IMR-90 (cell line): ENCODE data around the gene TSPAN33. TPM values are rescaled to one million over a fixed set of nuclear protein-coding genes. Genes with fewer than 3 reads are reported as not detected.

Source experiments
- ATAC-seq: fragments of 200-7000 bp; cut with Tn5 transposase; 2 replicates; pipeline ENCODE4 v1.9.1; 2020; ENCODE audit warnings: low read depth, mild to moderate bottlenecking, moderate library complexity
- BruUV-seq: library from RNA; stranded (reverse); fragments of 400-500 nt; replicated peaks from 2 replicates; lab custom pipeline; 2021; lab: Mats Ljungman, UMichigan
- CTCF ChIA-PET: fragments of 300-600 bp; formaldehyde crosslinking; extraction: SDS; loops from one replicate; lab custom pipeline; 2021; ENCODE audit warnings: antibody characterized with exemption; lab: Yijun Ruan, JAX
- POLR2A ChIA-PET: fragments of 300-600 bp; sonication (Branson Sonifier 250); formaldehyde crosslinking; loops from one replicate; lab custom pipeline; 2022; ENCODE audit warnings: antibody characterized with exemption; ENCODE audit not compliant: unreplicated experiment; lab: Charles Lee
- DNase-seq: peaks from one replicate; pipeline ENCODE4 v3.0.0; 2013
- H2AFZ ChIP-seq: replicated peaks from 2 replicates; pipeline ENCODE3; 2013; ENCODE audit warnings: low read length, mild to moderate bottlenecking; ENCODE audit not compliant: poor library complexity
- H2AK5ac ChIP-seq: 2 replicates; pipeline ENCODE4 v1.6.1; 2013; ENCODE audit warnings: low read depth, low read length, inconsistent platforms
- H2AK9ac ChIP-seq: replicated peaks from 2 replicates; pipeline ENCODE3; 2013; ENCODE audit warnings: mild to moderate bottlenecking, low read depth, low read length, moderate library complexity; ENCODE audit not compliant: poor library complexity
- H2BK120ac ChIP-seq: 2 replicates; pipeline ENCODE4 v1.6.1; 2013; ENCODE audit warnings: low read depth, low read length, inconsistent platforms
- H2BK15ac ChIP-seq: 3 replicates; pipeline ENCODE4 v1.6.1; 2013; ENCODE audit warnings: low read depth, low read length, inconsistent platforms
- H2BK20ac ChIP-seq: 2 replicates; pipeline ENCODE4 v1.6.1; 2013; ENCODE audit warnings: low read depth, mild to moderate bottlenecking, inconsistent platforms, low read length, moderate library complexity
- H2BK5ac ChIP-seq: 2 replicates; pipeline ENCODE4 v1.6.1; 2013; ENCODE audit warnings: mild to moderate bottlenecking, low read depth, low read length, inconsistent platforms; ENCODE audit not compliant: poor library complexity, severe bottlenecking
- H3K14ac ChIP-seq: replicated peaks from 2 replicates; pipeline ENCODE4 v1.6.1; 2013; ENCODE audit warnings: low read depth, low read length, inconsistent platforms
- H3K18ac ChIP-seq: 2 replicates; pipeline ENCODE4 v1.6.1; 2013; ENCODE audit warnings: low read depth, low read length, control low read depth
- H3K23ac ChIP-seq: 2 replicates; pipeline ENCODE4 v1.6.1; 2013; ENCODE audit warnings: low read depth, low read length, inconsistent platforms
- H3K27ac ChIP-seq: 2 replicates; pipeline ENCODE4 v1.5.1; 2013; ENCODE audit warnings: mild to moderate bottlenecking, control low read depth, low read length; ENCODE audit not compliant: insufficient read depth
- H3K27me3 ChIP-seq: 2 replicates; pipeline ENCODE4 v1.6.1; 2013; ENCODE audit warnings: low read length; ENCODE audit not compliant: control insufficient read depth, insufficient read depth
- H3K36me3 ChIP-seq: 2 replicates; pipeline ENCODE4 v1.6.1; 2013; ENCODE audit warnings: low read length, mixed read lengths; ENCODE audit not compliant: control insufficient read depth, insufficient read depth
- H3K4ac ChIP-seq: 2 replicates; pipeline ENCODE4 v1.6.1; 2013; ENCODE audit warnings: low read depth, low read length, inconsistent platforms
- H3K4me1 ChIP-seq: 2 replicates; pipeline ENCODE4 v1.6.1; 2013; ENCODE audit warnings: low read length, mixed read lengths; ENCODE audit not compliant: control insufficient read depth, insufficient read depth
- H3K4me2 ChIP-seq: 2 replicates; pipeline ENCODE4 v1.6.1; 2013; ENCODE audit warnings: low read depth, mild to moderate bottlenecking, control low read depth, low read length, moderate library complexity
- H3K4me3 ChIP-seq: 2 replicates; pipeline ENCODE4 v1.5.1; 2013; ENCODE audit warnings: low read depth, mild to moderate bottlenecking, control low read depth, low read length, moderate library complexity; ENCODE audit not compliant: insufficient read depth
- H3K56ac ChIP-seq: 2 replicates; pipeline ENCODE4 v1.6.1; 2013; ENCODE audit warnings: low read length, inconsistent platforms; ENCODE audit not compliant: insufficient read depth; ENCODE audit errors: extremely low read depth
- H3K79me1 ChIP-seq, 2 experiments: 2 replicates each; pipeline ENCODE4 v1.6.1; 2013; ENCODE audit warnings: low read length in 2 of 2, inconsistent platforms in 1 of 2, low read depth in 1 of 2
- H3K9ac ChIP-seq: 2 replicates; pipeline ENCODE4 v1.6.1; 2013; ENCODE audit warnings: low read depth, low read length, control low read depth
- H3K9me1 ChIP-seq: 2 replicates; pipeline ENCODE4 v1.6.1; 2013; ENCODE audit warnings: low read length, inconsistent platforms; ENCODE audit not compliant: insufficient read depth
- H3K9me3 ChIP-seq: 2 replicates; pipeline ENCODE4 v1.6.1; 2013; ENCODE audit warnings: low read length; ENCODE audit not compliant: control insufficient read depth, insufficient read depth
- H4K20me1 ChIP-seq: 2 replicates; pipeline ENCODE4 v1.6.1; 2013; ENCODE audit warnings: low read length, inconsistent platforms; ENCODE audit not compliant: insufficient read depth
- H4K5ac ChIP-seq: 2 replicates; pipeline ENCODE4 v1.6.1; 2013; ENCODE audit warnings: mild to moderate bottlenecking, low read depth, low read length, control low read depth
- H4K8ac ChIP-seq, 2 experiments: 2 replicates each; pipeline ENCODE4 v1.6.1; 2013; ENCODE audit warnings: low read depth in 2 of 2, low read length in 2 of 2, control low read depth in 1 of 2, inconsistent platforms in 1 of 2
- H4K91ac ChIP-seq: 2 replicates; pipeline ENCODE4 v1.6.1; 2013; ENCODE audit warnings: low read depth, low read length, inconsistent platforms; ENCODE audit not compliant: insufficient read depth
- CHD1 ChIP-seq: IDR thresholded peaks from 2 replicates; pipeline ENCODE4 v1.6.1; 2012; ENCODE audit warnings: low read depth, low read length, improper control_type of control experiment
- CTCF ChIP-seq: conservative IDR thresholded peaks from 2 replicates; pipeline ENCODE4 v1.5.1; 2012; ENCODE audit warnings: mild to moderate bottlenecking, low read depth, low read length, improper control_type of control experiment
- ELK1 ChIP-seq: fragments of 150-350 bp; IDR thresholded peaks from 2 replicates; pipeline ENCODE4 v1.6.1; 2016; ENCODE audit warnings: low read depth, mild to moderate bottlenecking, low read length, moderate library complexity, borderline replicate concordance
- FOS ChIP-seq: fragments of 150-350 bp; IDR thresholded peaks from 2 replicates; pipeline ENCODE4 v1.6.1; 2016; ENCODE audit warnings: low read depth, low read length
- MAFK ChIP-seq: IDR thresholded peaks from 2 replicates; pipeline ENCODE4 v1.6.1; 2012; ENCODE audit warnings: low read depth, low read length, improper control_type of control experiment
- MXI1 ChIP-seq: IDR thresholded peaks from 2 replicates; pipeline ENCODE4 v1.6.1; 2012; ENCODE audit warnings: low read depth, mild to moderate bottlenecking, low read length, moderate library complexity, borderline replicate concordance
- RAD21 ChIP-seq: IDR thresholded peaks from 2 replicates; pipeline ENCODE4 v1.6.1; 2012; ENCODE audit warnings: low read length, improper control_type of control experiment
- USF2 ChIP-seq: fragments of 150-350 bp; IDR thresholded peaks from 2 replicates; pipeline ENCODE4 v1.6.1; 2017; ENCODE audit warnings: mild to moderate bottlenecking, antibody characterized with exemption, low read length, low read depth
- WGBS, 2 experiments: methylation state at CpG; one replicate each; pipeline versions ENCODE4 v1.1.5 to v1.1.7; 2013; ENCODE audit warnings: missing lambda C conversion rate in 2 of 2; ENCODE audit not compliant: insufficient read length in 1 of 2; ENCODE audit errors: extremely low coverage in 2 of 2; 5-methylcytosine and 5-hydroxymethylcytosine counted together
- dilution Hi-C: fragments of 300-500 bp; cut with HindIII; formaldehyde crosslinking; loops from one replicate; pipeline ENCODE4 v1.14.3; 2018; ENCODE audit warnings: low sequenced_read_pairs; ENCODE audit not compliant: unreplicated experiment
- in situ Hi-C: fragments of 300-500 bp; cut with MboI; formaldehyde crosslinking; loops from 3 replicates; pipeline ENCODE4 v1.14.3; 2019; ENCODE audit warnings: low sequenced_read_pairs, inconsistent platforms, mixed read lengths
- intact Hi-C: fragments of 100-400 bp; cut with micrococcal nuclease; formaldehyde crosslinking; loops from 2 replicates; pipeline ENCODE4 v1.10.0; 2022
- polyA plus RNA-seq, 3 experiments: library from polyadenylated mRNA; depleted of rRNA; stranded (reverse); fragments of >200 nt; gene quantifications; 2 replicates each; pipeline ENCODE4 v1.2.3, GENCODE V29; 2012; ENCODE audit warnings: low replicate concordance in 1 of 3
- total RNA-seq: library from RNA; depleted of rRNA; stranded (reverse); fragments of >200 nt; gene quantifications from 2 replicates; pipeline ENCODE4 v1.2.3, GENCODE V29; 2012

TSPAN33 gene
- total and polyA plus RNA-seq, 2 of the 4 experiments (the other 2 are of a cell fraction): 0.17 to 0.36 TPM

- no peak overlapping the region for H2AK9ac ChIP-seq
- in situ Hi-C loops: no loop called here
- no peak overlapping the region for H2BK5ac ChIP-seq
- H2AFZ ChIP-seq: no peak overlapping the region
- ChIA-PET POLR2A (no interaction called here), CTCF (no interaction called here)
- BruUV-seq: no TSS peak
- ATAC-seq (no peak), DNase-seq (no peak)
- H3K27me3 ChIP-seq: no peaks in the 10 kb centered on the region
- H3K9me3 ChIP-seq: no peaks in the 10 kb centered on the region
- 100% methylated on average over 1 of the region's 8 CpGs; no CpG with 5 or more reads in 1 of the 2 experiments for WGBS, 2 experiments
- peaks cover 0 to 20% of the 10 kb centered on the region in 2 experiments; a peak in 2 of 4 replicates for H3K79me1 ChIP-seq
- no peaks in the 10 kb centered on the region; the same call in none of the 2 replicates for H4K20me1 ChIP-seq
- H3K4me2 ChIP-seq: no peak overlapping the region
- H3K27ac ChIP-seq: no peak overlapping the region
- no peak overlapping the region for H3K14ac ChIP-seq
- dilution Hi-C loops: no loop called here
- H4K91ac ChIP-seq: no peak overlapping the region
- H3K56ac ChIP-seq: no peak overlapping the region
- H2BK15ac ChIP-seq: no peak overlapping the region
- intact Hi-C loops: no loop called here
- no peak overlapping the region for H3K23ac ChIP-seq
- H2BK120ac ChIP-seq: no peak overlapping the region
- no peak overlapping the region for H4K5ac ChIP-seq
- no peak overlapping the region for H3K4ac ChIP-seq
- no peak overlapping the region for H2AK5ac ChIP-seq
- H3K9me1 ChIP-seq: peaks cover 2% of the 10 kb centered on the region; the same call in 1 of the 2 replicates
- H3K36me3 ChIP-seq: peaks cover 17% of the 10 kb centered on the region
- H3K9ac ChIP-seq: no peak overlapping the region
- H2BK20ac ChIP-seq: no peak overlapping the region
- 0 out of 2 replicates have a peak, but pooled peaks cover 1% of the 10 kb centered on the region for H3K4me1 ChIP-seq
- H4K8ac ChIP-seq: no peak overlapping the region
- H3K4me3 ChIP-seq: no peak overlapping the region
- H3K18ac ChIP-seq: no peak overlapping the region
- TF ChIP-seq RAD21 (no peak), CHD1 (no peak), FOS (no peak), MAFK (no peak), ELK1 (no peak), MXI1 (no peak), USF2 (no peak), CTCF (no peak)
These were observed 57.7 kb downstream of the TSPAN33 start for GRCh38 chr7:129202058-129202777.
